SU-DHL-6 (cell line): Measurements from ENCODE around the gene TBATA.

ENCODE experiments used
- CTCF ChIP-seq: fragments of 200-600 bp; sonication (generic); IDR thresholded peaks from one replicate; pipeline ENCODE4 v1.5.1; 2017; ENCODE audit warnings: antibody characterized with exemption, mild to moderate bottlenecking, low read length, moderate library complexity; ENCODE audit not compliant: insufficient read depth, poor library complexity, severe bottlenecking
- EZH2phosphoT487 ChIP-seq: fragments of 200-600 bp; sonication (generic), shearing (Covaris generic); conservative IDR thresholded peaks from 2 replicates; pipeline ENCODE4 v1.6.1; 2018; ENCODE audit warnings: mild to moderate bottlenecking, antibody characterized with exemption, low read length, moderate library complexity, mixed read lengths

GRCh38 chr10:70812814-70813213 is 27.6 kb upstream of the TBATA start:
- TF ChIP-seq CTCF, result no peak
- no peak for TF ChIP-seq EZH2phosphoT487
